ENCODE data around the gene STX18.

STX18 gene

DNA sequence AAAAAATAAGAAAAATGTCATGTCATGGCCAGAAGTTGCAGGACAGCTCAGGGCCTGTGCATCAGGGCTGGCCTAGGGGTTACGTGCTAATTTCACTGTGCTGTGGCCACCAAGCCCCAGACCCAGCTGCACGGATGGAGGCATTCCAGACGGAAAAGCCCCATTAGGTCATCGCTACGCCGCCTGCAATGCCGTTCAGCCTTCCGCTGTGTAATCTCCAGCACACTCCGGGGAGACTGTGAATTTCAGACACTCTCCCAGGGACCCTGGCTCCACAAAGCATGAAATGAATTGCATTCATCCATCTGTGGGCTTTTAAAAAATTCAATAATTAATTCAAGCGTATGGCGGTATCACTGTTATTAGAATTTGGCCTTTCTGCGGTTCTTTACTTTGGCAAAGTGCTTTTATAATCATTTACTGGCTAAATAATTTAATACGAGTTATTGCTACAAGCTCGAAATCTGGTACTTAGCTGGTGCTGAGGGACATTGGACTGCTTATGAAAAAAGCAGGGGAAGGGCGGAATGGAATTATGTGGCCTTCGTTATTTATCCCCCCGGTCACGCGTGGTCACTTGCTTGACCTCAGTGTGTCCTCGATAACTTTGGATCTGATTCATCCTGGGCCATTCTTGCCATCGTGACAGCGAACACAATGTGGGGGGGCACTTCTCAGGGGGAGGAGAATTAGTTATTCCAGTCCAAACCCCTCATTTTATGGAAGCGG is 164.0 kb downstream of the STX18 start:
- DNase-seq: no peak

DNA sequence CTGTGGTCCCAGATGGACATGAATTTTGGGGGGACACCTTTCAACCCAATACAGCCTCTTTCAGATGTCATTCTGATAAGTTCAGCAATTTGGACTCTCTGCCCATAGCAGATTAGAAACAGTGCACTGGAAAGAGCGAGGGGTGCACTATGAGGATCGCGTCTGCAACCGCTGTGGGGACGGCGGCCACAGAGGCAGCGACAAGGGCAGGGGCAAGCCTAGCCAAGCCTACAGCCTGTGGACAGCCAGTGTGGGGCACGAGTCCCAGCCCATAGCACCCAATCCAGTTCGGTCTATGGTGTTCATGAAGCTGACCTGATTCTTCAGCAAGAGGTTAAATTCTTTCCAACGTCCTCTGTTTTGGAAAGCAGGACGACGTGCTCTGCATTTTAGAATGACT is 164.7 kb downstream of the STX18 start:
- no peak for DNase-seq

GRCh38 chr4:4376074-4376473 is 165.8 kb downstream of the STX18 start:
- no peak for DNase-seq

DNA sequence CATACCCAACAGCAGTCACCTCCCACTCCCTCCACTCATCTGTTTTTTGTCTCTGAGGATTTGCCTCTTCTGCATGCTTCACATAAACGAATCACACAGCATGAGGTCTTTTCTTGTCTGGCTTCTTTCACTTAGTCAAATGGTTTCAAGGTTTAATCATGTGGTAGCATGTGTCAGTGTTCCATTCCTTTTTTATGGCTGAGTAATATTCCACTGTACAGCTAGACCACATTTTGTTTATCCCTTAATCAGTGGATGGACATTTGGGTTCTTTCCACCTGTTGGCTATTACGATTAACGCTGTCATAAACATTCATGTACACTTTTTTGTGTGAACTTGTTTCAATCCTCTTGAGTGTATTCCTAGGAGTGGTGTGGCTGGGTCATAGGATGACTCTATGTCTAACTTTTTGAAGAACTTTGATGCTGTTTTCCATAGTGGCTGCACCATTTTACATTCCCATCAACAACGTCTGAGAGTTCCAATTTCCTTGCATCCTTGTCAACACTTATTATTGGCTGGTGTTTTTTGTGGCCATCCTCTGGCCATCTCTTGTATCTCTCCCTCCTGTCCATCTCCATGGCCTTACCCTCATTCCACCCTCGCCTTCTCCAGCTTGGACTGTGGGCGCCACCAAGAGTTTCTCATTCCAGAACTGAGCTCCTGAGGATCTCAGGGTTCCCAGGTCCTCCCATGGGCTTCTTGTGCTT is 167.3 kb downstream of the STX18 start:
- DNase-seq: no peak

All from right kidney (tissue), 1 donor.